ENCODE results near the gene SLCO2B1.

SLCO2B1 gene

DNA sequence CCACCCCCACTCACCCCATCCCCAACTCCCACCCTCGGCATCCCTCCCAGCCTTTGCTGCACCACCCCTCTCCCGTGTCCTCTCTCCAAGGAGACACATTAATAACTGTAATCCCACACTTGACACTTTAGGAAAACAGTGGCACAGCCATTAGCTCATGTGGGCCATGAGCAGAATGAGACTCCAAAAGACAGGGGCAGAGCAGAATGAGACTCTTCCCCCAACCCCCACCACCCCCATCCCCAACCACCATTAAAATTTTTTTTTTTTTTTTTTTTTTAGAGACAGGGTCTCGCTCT lies 6.2 kb upstream of the SLCO2B1 start:
- Histone ChIP-seq H3K36me3 (ENCODE audit: control insufficient read depth, low read length) (no peaks in the 10 kb centered on the region), H3K27me3 (ENCODE audit: control insufficient read depth, low read length) (peaks cover 5% of the 10 kb centered on the region), H3F3A (ENCODE audit: control insufficient read depth, insufficient read depth) (no peaks in the 10 kb centered on the region; the same call in 1 of the 2 replicates), H3K4me1 (ENCODE audit: control insufficient read depth, low read length) (peaks cover 34% of the 10 kb centered on the region), H3K79me2 (ENCODE audit: control insufficient read depth, low read length) (no peaks in the 10 kb centered on the region), H3K4me2 (ENCODE audit: low read length) (no peak overlapping the region; the same call in 1 of the 2 replicates), H3K27ac (ENCODE audit: low read depth, low read length) (no peak overlapping the region), H3K4me3 (ENCODE audit: low read length) (no peak overlapping the region), H3K9me2 (replicated peaks; ENCODE audit: control insufficient read depth, low read length) (no peaks in the 10 kb centered on the region), H3K9me3 (ENCODE audit: control insufficient read depth, insufficient read depth, low read length) (no peaks in the 10 kb centered on the region), H4K20me1 (ENCODE audit: control insufficient read depth, insufficient read depth, low read depth, low read length) (peaks cover 3% of the 10 kb centered on the region; the same call in 1 of the 2 replicates)
- TF ChIP-seq, protein P1, sequence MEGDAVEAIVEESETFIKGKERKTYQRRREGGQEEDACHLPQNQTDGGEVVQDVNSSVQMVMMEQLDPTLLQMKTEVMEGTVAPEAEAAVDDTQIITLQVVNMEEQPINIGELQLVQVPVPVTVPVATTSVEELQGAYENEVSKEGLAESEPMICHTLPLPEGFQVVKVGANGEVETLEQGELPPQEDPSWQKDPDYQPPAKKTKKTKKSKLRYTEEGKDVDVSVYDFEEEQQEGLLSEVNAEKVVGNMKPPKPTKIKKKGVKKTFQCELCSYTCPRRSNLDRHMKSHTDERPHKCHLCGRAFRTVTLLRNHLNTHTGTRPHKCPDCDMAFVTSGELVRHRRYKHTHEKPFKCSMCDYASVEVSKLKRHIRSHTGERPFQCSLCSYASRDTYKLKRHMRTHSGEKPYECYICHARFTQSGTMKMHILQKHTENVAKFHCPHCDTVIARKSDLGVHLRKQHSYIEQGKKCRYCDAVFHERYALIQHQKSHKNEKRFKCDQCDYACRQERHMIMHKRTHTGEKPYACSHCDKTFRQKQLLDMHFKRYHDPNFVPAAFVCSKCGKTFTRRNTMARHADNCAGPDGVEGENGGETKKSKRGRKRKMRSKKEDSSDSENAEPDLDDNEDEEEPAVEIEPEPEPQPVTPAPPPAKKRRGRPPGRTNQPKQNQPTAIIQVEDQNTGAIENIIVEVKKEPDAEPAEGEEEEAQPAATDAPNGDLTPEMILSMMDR (IDR thresholded peaks at IDR 0.05; ENCODE audit: low read depth, low read length, poor library complexity, severe bottlenecking): no peak
- no peak for TF ChIP-seq EZH2phosphoT487 (IDR thresholded peaks at IDR 0.05; ENCODE audit: borderline replicate concordance, low read length)

DNA sequence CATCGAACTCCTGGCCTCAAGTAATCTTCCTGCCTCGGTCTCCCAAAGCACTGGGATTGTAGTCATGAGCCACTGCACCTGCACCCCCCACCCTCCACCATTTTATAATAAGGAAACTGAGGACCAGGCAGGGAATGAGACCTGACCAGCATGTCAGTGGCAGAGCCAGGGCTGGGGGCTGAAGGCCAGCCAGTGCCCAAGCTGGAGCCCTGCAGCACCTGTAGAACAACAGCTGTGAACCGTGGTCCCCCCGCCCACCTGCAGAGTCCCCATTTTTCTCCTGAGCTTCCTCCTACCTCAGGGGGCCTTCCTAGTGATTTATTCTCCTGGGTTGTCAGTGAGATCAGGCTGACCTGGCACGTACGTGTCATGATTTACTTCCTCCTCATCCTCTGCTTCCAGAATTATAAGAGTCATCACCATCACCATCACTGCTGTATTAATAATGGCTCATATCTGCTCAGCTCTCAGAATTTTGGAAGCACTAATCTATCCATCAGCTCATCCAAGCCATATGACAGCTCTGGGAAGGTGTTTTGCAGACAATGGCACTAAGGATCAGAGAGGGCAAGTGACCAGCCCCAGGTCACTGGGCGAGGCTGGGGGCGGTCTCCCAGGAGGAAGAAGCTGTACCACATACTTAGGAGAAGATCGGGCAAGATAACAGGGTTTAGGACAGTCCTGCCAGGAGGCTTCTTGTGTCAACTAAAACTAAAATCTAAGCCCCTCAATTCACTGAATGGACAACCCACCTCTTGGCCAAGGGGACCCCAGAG lies 5.5 kb upstream of the SLCO2B1 start:
- Histone ChIP-seq H3K4me3 (ENCODE audit: low read length) (no peak overlapping the region), H4K20me1 (ENCODE audit: control insufficient read depth, insufficient read depth, low read depth, low read length) (peaks cover 3% of the 10 kb centered on the region; the same call in 1 of the 2 replicates), H3K36me3 (ENCODE audit: control insufficient read depth, low read length) (no peaks in the 10 kb centered on the region), H3K79me2 (ENCODE audit: control insufficient read depth, low read length) (no peaks in the 10 kb centered on the region), H3K9me2 (replicated peaks; ENCODE audit: control insufficient read depth, low read length) (no peaks in the 10 kb centered on the region), H3K9me3 (ENCODE audit: control insufficient read depth, insufficient read depth, low read length) (no peaks in the 10 kb centered on the region), H3K27me3 (ENCODE audit: control insufficient read depth, low read length) (peaks cover 12% of the 10 kb centered on the region), H3F3A (ENCODE audit: control insufficient read depth, insufficient read depth) (no peaks in the 10 kb centered on the region; the same call in 1 of the 2 replicates), H3K4me1 (ENCODE audit: control insufficient read depth, low read length) (peaks cover 33% of the 10 kb centered on the region), H3K4me2 (ENCODE audit: low read length) (no peak overlapping the region), H3K27ac (ENCODE audit: low read depth, low read length) (no peak overlapping the region)
- TF ChIP-seq, protein P1 (IDR thresholded peaks at IDR 0.05; ENCODE audit: low read depth, low read length, poor library complexity, severe bottlenecking): no peak
- no peak for TF ChIP-seq EZH2phosphoT487 (IDR thresholded peaks at IDR 0.05; ENCODE audit: borderline replicate concordance, low read length)

DNA sequence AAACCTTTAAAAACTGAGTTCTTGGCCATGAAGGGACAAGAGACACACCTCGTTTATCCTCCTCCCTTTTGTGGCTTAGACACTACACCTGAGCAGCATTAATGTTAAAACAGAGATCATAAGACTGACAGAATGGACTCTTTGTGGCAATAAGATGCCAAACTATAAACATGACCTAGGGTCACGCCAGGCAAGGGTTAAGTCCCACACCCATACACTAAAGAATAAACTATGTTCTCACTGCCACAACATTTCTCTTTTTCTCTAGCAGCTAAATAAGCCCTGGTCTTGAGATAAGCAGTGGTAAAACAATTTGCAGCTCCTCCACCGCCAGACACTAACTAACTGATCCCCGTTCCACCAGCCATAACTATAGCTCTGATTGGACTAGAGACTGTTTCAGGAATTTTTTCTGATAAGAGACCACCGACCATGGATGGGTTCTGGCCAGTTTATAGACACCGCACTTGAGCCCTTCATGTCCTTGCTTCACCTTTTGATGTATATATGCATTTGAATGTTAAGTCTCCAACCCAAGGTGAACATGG lies 4.9 kb upstream of the SLCO2B1 start:
- TF ChIP-seq EZH2phosphoT487 (IDR thresholded peaks at IDR 0.05; ENCODE audit: borderline replicate concordance, low read length): no peak
- TF ChIP-seq, protein P1 (IDR thresholded peaks at IDR 0.05; ENCODE audit: low read depth, low read length, poor library complexity, severe bottlenecking): no peak
- H3K27ac ChIP-seq (ENCODE audit: low read depth, low read length): no peak overlapping the region
- no peaks in the 10 kb centered on the region; the same call in 1 of the 2 replicates for H3F3A ChIP-seq (ENCODE audit: control insufficient read depth, insufficient read depth)
- no peak overlapping the region for H3K4me2 ChIP-seq (ENCODE audit: low read length)
- H3K4me1 ChIP-seq (ENCODE audit: control insufficient read depth, low read length): peaks cover 26% of the 10 kb centered on the region
- no peaks in the 10 kb centered on the region for H3K36me3 ChIP-seq (ENCODE audit: control insufficient read depth, low read length)
- peaks cover 3% of the 10 kb centered on the region; the same call in 1 of the 2 replicates for H4K20me1 ChIP-seq (ENCODE audit: control insufficient read depth, insufficient read depth, low read depth, low read length)
- H3K27me3 ChIP-seq (ENCODE audit: control insufficient read depth, low read length): peaks cover 19% of the 10 kb centered on the region
- H3K9me2 ChIP-seq (replicated peaks; ENCODE audit: control insufficient read depth, low read length): no peaks in the 10 kb centered on the region
- H3K9me3 ChIP-seq (ENCODE audit: control insufficient read depth, insufficient read depth, low read length): no peaks in the 10 kb centered on the region
- H3K4me3 ChIP-seq (ENCODE audit: low read length): no peak overlapping the region
- H3K79me2 ChIP-seq (ENCODE audit: control insufficient read depth, low read length): no peaks in the 10 kb centered on the region

Data from DOHH2 (cell line).